ENCODE measurements around the gene B3GNT7.

Gene B3GNT7

DNA sequence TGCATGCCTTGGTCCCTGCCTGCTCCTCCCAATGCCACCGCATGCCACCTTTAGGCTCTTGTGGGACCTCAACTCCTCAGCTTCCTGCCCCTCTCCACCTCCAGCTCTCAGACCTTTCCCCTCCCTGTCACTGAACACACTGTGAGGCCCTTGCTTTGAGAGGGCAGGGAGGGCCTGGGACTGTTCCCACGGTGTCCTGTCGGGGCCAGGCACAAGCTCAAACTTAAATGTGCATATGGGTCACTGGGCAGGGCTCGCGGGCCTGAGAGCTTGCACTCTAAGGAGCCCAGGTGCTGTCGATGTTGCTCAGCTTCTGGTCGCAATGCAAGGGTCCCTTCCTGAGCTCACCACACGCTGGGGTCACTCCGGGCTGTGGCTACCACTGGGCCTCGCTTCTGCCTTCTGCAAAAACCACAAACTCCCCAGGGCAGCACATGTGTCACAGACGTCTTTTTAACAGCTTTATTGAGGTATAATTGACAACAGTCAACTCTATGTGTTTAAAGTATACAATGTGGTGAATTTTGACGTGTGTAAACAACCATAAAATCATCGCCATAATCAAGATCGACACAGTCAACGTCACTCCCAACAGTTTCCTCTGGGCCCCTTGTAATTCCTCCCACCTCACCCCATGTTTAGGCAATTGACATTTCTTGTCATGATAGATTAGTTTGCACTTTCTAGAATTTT, 11.9 kb upstream of the B3GNT7 start:
- H3K4me3 ChIP-seq (ENCODE audit: low read length): no peak overlapping the region
- H2AFZ ChIP-seq (ENCODE audit: low read depth, low read length): no peak overlapping the region
- peaks cover 2% of the 10 kb centered on the region for H3K9me3 ChIP-seq (ENCODE audit: low read length)
- H3K27me3 ChIP-seq (ENCODE audit: insufficient read depth, low read length): no peaks in the 10 kb centered on the region
- no peaks in the 10 kb centered on the region for H3K36me3 ChIP-seq (ENCODE audit: insufficient read depth, low read length)
- H3K4me1 ChIP-seq (ENCODE audit: insufficient read depth, low read length): no peaks in the 10 kb centered on the region

DNA sequence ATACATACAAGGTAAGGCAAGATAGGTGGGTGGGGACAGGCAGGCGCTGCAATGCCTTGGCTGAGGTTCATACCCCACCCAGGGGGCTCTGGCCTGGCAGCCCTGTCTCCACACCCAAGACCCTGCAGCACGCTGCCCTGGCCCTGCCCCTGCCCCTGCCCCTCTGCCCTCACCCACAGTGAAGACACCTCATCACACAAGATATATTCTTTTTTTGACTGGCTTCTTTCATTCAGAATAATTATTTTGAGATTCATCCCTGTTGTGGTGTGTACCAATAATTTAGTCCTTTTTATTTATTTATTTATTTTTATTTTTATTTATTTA, 11.4 kb upstream of the B3GNT7 start:
- H2AFZ ChIP-seq (ENCODE audit: low read depth, low read length): no peak overlapping the region
- no peaks in the 10 kb centered on the region for H3K36me3 ChIP-seq (ENCODE audit: insufficient read depth, low read length)
- H3K27me3 ChIP-seq (ENCODE audit: insufficient read depth, low read length): no peaks in the 10 kb centered on the region
- H3K4me3 ChIP-seq (ENCODE audit: low read length): no peak overlapping the region
- peaks cover 2% of the 10 kb centered on the region for H3K9me3 ChIP-seq (ENCODE audit: low read length)
- no peaks in the 10 kb centered on the region for H3K4me1 ChIP-seq (ENCODE audit: insufficient read depth, low read length)

DNA sequence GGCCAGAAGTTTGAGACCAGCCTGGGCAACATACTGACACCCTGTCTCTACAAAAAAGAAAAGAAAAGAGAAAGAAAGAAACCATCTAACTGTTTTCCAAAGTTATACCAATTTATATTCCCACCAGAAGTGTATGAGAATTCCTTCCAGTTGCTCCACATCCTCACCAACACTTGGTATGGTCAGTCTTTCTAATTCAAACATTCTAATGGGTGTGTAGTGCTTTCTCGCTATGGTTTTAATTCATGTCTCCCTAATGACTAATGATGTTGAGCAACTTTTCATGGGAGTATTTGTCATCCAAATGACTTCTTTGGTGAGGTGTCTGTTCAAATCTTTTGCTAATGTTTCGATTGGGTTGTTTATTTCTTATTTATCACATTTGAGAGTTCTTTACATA, 10.5 kb upstream of the B3GNT7 start:
- Histone ChIP-seq H2AFZ (ENCODE audit: low read depth, low read length) (no peak overlapping the region), H3K27me3 (ENCODE audit: insufficient read depth, low read length) (peaks cover 1% of the 10 kb centered on the region), H3K4me3 (ENCODE audit: low read length) (no peak overlapping the region), H3K9me3 (ENCODE audit: low read length) (peaks cover 2% of the 10 kb centered on the region), H3K4me1 (ENCODE audit: insufficient read depth, low read length) (no peaks in the 10 kb centered on the region), H3K36me3 (ENCODE audit: insufficient read depth, low read length) (no peaks in the 10 kb centered on the region)

DNA sequence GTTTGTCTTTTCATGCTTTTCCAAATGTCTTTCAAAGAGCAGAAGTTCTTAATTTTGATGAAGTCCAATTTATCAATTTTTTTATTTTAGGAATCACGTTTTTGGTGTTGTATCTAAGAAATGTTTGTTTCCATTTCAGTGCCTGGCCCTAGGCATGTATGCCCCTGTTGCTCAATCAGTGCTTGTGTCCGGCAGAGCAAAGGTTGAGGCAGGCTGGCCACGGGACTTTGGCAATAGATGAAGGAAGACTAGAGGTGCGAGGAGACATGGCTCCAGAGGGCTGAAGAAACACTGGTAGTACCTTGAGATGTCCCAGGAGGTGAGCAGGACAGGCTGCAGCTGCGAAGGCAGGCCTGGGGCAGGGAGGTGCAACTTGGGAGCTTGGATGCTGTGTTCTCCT, 10.1 kb upstream of the B3GNT7 start:
- H3K4me3 ChIP-seq (ENCODE audit: low read length): no peak overlapping the region
- H3K9me3 ChIP-seq (ENCODE audit: low read length): peaks cover 2% of the 10 kb centered on the region
- no peak overlapping the region for H2AFZ ChIP-seq (ENCODE audit: low read depth, low read length)
- H3K4me1 ChIP-seq (ENCODE audit: insufficient read depth, low read length): no peaks in the 10 kb centered on the region
- H3K27me3 ChIP-seq (ENCODE audit: insufficient read depth, low read length): peaks cover 2% of the 10 kb centered on the region
- no peaks in the 10 kb centered on the region for H3K36me3 ChIP-seq (ENCODE audit: insufficient read depth, low read length)

DNA sequence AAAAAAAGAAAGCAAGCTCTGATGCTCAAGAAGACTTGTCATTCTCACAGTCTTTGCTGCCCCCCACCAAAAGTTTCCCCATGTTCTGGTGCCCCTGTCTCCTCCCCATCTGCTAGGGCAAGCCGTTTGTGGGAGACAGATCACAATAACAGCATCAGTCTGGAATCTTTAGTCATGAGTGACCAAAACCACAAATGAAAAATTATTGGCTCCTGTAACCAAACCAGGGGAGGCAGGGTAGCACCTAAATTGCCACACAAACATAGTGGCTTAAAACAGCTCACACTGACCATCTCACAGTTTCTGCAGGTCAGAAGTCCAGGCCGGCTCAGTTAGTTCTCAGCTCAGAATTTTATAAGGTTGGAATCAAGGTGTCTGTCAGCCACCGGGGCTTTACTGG, 9.1 kb upstream of the B3GNT7 start:
- H3K27me3 ChIP-seq (ENCODE audit: insufficient read depth, low read length): peaks cover 2% of the 10 kb centered on the region
- no peaks in the 10 kb centered on the region for H3K36me3 ChIP-seq (ENCODE audit: insufficient read depth, low read length)
- H3K9me3 ChIP-seq (ENCODE audit: low read length): peaks cover 2% of the 10 kb centered on the region
- H3K4me3 ChIP-seq (ENCODE audit: low read length): no peak overlapping the region
- no peaks in the 10 kb centered on the region for H3K4me1 ChIP-seq (ENCODE audit: insufficient read depth, low read length)
- no peak overlapping the region for H2AFZ ChIP-seq (ENCODE audit: low read depth, low read length)

DNA sequence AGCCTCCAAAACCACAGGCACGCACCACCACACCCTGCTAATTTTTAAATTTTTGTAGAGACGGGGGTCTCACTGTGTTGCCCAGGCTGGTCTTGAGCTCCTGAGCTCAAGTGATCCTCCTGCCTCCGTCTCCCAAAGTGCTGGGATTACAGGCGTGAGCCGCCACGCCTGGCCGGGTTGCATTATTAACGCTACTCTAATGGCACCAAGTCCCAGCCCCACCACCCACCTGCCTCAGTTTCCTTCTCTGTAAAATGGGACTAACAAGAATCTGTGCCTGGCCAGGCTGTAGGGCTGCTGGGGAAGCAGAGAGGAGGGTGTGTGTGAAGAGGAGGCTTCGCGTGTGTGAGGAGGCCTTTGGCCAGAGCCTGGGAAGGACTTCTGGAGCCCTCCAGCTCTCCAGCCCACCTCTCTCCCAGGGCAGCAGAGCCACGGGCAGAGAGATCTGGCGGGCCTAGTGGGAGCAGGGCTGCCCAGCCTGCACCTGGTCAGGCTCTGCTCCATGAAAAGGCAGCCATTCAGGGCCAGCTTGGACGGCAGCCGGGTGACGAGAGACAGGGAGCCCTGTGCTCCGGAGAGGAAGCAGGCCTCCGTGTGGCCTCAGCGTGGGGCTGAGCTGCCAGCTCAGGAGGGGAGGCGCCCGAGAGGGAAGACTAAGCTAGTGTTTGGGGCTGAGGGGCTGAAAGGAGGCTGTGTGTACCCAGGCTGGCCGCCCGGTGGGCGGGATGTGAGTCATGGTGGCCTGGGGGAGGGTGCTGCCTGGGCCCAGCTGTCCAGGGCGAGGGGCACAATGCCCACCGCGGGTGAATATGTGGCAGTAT, 7.4 kb upstream of the B3GNT7 start:
- Histone ChIP-seq H3K4me1 (ENCODE audit: insufficient read depth, low read length) (peaks cover 4% of the 10 kb centered on the region), H3K9me3 (ENCODE audit: low read length) (peaks cover 2% of the 10 kb centered on the region), H3K36me3 (ENCODE audit: insufficient read depth, low read length) (no peaks in the 10 kb centered on the region), H3K4me3 (ENCODE audit: low read length) (no peak overlapping the region), H2AFZ (ENCODE audit: low read depth, low read length) (no peak overlapping the region), H3K27me3 (ENCODE audit: insufficient read depth, low read length) (peaks cover 2% of the 10 kb centered on the region)

DNA sequence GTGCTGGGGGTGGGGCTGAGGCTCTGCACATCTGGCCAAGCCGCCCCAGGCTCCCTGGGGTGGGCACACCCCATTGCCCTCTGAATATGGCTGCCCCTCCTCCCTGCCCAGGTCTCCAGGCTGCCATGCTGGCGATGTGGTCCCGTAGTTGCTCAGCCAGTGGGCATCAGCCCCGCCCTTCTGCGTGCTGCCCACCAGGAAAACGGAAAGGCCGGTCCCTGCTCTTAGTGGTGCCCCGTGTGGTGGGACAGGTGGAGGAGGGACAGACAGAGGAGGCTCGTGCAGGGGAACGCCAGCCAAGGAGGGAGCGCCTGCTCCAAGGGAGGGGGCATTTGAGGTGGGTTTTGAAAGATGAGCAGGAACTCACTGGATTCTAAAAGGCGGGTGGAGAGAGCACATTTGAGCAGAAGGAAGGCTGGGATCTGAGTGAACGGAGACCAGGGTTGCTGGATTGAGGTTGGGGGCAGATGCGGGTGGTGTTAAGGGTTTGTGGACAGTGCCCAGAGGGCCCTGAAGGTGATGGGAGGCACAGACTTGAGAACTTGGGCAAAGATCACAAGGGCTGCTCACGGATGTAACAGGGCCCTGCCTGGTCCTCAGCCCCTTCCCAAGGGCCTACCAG, 6.7 kb upstream of the B3GNT7 start:
- no peak overlapping the region for H2AFZ ChIP-seq (ENCODE audit: low read depth, low read length)
- no peaks in the 10 kb centered on the region for H3K36me3 ChIP-seq (ENCODE audit: insufficient read depth, low read length)
- peaks cover 2% of the 10 kb centered on the region for H3K9me3 ChIP-seq (ENCODE audit: low read length)
- peaks cover 6% of the 10 kb centered on the region for H3K27me3 ChIP-seq (ENCODE audit: insufficient read depth, low read length)
- H3K4me1 ChIP-seq (ENCODE audit: insufficient read depth, low read length): peaks cover 9% of the 10 kb centered on the region
- no peak overlapping the region for H3K4me3 ChIP-seq (ENCODE audit: low read length)

DNA sequence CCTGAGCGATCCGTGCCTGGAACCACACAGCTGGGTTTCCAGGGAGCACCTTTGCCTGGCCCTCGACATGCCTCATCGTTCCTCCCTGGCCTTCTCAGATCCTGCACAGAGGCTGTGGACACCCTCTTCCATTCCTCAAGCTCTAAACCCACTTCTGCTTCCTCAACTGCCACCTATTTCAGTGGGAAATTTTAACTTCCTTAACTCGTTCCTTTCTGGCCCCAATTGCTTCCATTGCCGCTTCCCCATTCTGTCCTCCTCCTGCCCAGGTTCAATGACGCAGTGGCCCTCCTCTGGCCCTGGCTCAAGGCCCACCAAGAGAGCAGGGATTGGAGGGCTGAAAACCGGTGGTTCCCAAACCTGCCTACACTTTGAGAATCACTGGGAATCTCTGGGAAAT, 4.8 kb upstream of the B3GNT7 start:
- H3K36me3 ChIP-seq (ENCODE audit: insufficient read depth, low read length): no peaks in the 10 kb centered on the region
- no peak overlapping the region for H3K4me3 ChIP-seq (ENCODE audit: low read length)
- H3K27me3 ChIP-seq (ENCODE audit: insufficient read depth, low read length): peaks cover 21% of the 10 kb centered on the region
- no peak overlapping the region for H2AFZ ChIP-seq (ENCODE audit: low read depth, low read length)
- H3K4me1 ChIP-seq (ENCODE audit: insufficient read depth, low read length): peaks cover 9% of the 10 kb centered on the region
- peaks cover under 1% of the 10 kb centered on the region for H3K9me3 ChIP-seq (ENCODE audit: low read length)

DNA sequence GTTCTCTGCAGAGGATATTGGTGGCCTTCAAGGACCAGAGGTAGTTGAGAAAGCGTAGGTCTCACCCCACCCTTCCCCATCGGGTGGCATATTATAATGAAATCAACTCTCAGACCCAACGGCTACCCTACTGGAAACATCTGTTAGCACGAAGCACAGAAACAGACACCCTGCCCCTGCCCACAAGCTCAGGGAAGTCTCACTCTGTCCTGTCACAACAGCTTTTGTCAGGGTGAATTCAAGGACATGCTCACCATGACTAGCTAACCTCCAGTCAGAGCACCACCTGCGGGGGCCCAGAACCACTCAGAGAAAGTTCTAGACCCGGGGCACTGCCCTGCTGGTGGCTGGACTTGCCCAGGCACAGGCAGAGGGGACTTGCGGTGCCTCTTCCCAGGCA, 3.5 kb upstream of the B3GNT7 start:
- no peaks in the 10 kb centered on the region for H3K36me3 ChIP-seq (ENCODE audit: insufficient read depth, low read length)
- H3K27me3 ChIP-seq (ENCODE audit: insufficient read depth, low read length): peaks cover 33% of the 10 kb centered on the region
- no peak overlapping the region for H2AFZ ChIP-seq (ENCODE audit: low read depth, low read length)
- H3K4me1 ChIP-seq (ENCODE audit: insufficient read depth, low read length): peaks cover 9% of the 10 kb centered on the region
- no peak overlapping the region for H3K4me3 ChIP-seq (ENCODE audit: low read length)
- H3K9me3 ChIP-seq (ENCODE audit: low read length): no peaks in the 10 kb centered on the region

DNA sequence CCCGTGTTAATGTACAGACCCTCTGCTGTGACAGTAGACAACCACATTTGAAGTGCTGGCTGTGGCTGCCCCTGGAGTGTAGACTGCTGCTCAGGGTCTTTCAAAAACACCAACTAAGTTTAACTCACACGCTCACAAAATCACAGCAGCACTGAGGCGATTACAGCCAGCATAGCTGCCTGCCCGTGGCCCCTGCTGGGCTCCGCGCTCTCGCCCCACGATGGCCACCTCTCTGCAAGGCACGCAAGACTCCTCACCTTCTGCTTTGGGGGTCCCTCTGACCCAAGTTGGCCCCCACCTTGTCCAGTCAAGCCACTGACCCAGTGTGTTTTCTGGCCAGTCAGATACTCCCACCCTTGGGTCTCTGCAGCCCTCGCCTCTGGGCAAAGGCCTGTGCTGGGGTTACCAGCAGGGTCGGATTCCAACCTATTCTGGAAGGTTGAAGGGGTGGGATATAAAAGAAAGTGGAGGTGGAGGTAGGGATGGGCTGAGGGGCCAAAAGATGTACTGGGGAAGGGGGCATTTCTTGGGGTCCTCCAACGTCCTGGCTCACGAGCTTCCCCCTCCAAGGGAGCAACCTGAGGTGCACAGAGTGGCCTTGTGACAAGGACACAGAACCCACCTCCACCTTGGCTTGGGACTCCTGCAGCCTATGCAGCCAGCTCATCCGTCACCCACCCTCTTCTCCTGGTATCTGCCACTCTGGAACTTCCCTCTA, 2.9 kb upstream of the B3GNT7 start:
- Histone ChIP-seq H3K27me3 (ENCODE audit: insufficient read depth, low read length) (peaks cover 37% of the 10 kb centered on the region), H3K36me3 (ENCODE audit: insufficient read depth, low read length) (no peaks in the 10 kb centered on the region), H3K4me3 (ENCODE audit: low read length) (no peak overlapping the region), H3K4me1 (ENCODE audit: insufficient read depth, low read length) (peaks cover 9% of the 10 kb centered on the region), H3K9me3 (ENCODE audit: low read length) (peaks cover under 1% of the 10 kb centered on the region), H2AFZ (ENCODE audit: low read depth, low read length) (no peak overlapping the region)

DNA sequence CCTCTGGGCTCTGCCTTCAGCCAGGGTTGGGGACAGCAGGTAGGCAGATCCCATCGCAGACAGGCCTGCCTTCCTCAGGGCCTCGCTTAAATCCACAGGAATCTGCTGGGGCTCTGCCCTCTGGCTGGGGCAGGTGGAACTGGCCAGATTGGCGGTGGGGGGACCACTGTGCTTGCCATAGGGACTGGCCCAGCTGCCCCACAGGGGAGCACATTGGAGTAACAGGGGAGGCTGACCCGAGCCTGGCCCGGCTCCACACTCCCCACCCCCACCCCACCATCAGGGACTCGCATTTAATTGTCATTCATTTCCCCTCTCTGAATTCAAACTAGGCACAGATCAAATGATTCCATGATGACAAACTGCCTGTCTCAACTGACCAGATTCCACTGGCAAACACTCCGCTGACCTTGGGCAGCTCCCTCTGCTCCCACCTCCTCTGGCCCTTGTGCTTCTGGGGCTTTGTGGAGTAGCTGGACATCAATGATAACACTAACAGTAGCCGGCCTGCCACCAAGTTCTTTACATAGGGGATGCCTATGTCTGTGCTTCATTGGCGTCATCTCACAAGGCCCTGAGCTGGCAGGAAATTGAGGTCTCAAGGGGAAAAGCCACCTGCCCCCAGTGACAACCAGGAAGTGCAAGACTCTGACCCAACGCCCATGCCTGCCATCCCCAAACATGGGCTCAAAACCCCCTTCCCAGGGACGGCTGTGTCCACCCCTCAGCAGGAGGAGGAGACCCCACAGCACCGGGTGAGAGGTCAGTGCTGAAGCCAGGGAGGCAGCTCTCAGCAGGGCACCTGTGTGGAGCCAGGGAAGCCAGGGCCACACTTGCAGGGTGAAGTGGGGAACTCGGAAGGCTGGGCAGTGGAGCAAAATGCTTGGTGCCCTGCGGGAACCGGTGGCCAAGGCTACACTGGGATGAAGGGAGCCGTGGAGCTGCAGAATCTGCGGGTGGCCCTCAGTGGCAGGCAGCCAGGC, 2.1 kb upstream of the B3GNT7 start:
- peaks cover 6% of the 10 kb centered on the region for H3K9me3 ChIP-seq (ENCODE audit: low read length)
- no peaks in the 10 kb centered on the region for H3K36me3 ChIP-seq (ENCODE audit: insufficient read depth, low read length)
- H2AFZ ChIP-seq (ENCODE audit: low read depth, low read length): no peak overlapping the region
- H3K4me3 ChIP-seq (ENCODE audit: low read length): no peak overlapping the region
- peaks cover 37% of the 10 kb centered on the region for H3K27me3 ChIP-seq (ENCODE audit: insufficient read depth, low read length)
- peaks cover 9% of the 10 kb centered on the region for H3K4me1 ChIP-seq (ENCODE audit: insufficient read depth, low read length)

All from neuron (in vitro differentiated cells).